KMS-11 (cell line): ENCODE data around the gene ANKRD33B.
"Not testable (repeated sequence)": the region's sequence is repeated elsewhere in the genome, so short reads cannot be mapped to it uniquely, and the experiment has no call there.

Experiments
- H2AFZ ChIP-seq: fragments of 200-600 bp; sonication (generic); 2 replicates; pipeline ENCODE4 v1.6.1; 2016; ENCODE audit warnings: antibody characterized with exemption, mixed run types, low read depth
- H3K27ac ChIP-seq: fragments of 200-600 bp; sonication (generic); 2 replicates; pipeline ENCODE4 v1.6.1; 2016; ENCODE audit warnings: mild to moderate bottlenecking, mixed run types
- H3K27me3 ChIP-seq: fragments of 200-600 bp; sonication (generic); 2 replicates; pipeline ENCODE4 v1.6.1; 2017; ENCODE audit warnings: mild to moderate bottlenecking, low read depth, mixed run types, moderate library complexity; ENCODE audit not compliant: insufficient read depth
- H3K36me3 ChIP-seq: fragments of 200-600 bp; sonication (generic); 2 replicates; pipeline ENCODE4 v1.6.1; 2017; ENCODE audit warnings: mild to moderate bottlenecking, mixed run types; ENCODE audit not compliant: insufficient read depth
- H3K4me1 ChIP-seq: fragments of 200-600 bp; sonication (generic); 2 replicates; pipeline ENCODE4 v1.6.1; 2016; ENCODE audit warnings: mild to moderate bottlenecking, low read depth, mixed run types; ENCODE audit not compliant: poor library complexity, severe bottlenecking
- H3K4me2 ChIP-seq: fragments of 200-600 bp; sonication (generic); 2 replicates; pipeline ENCODE4 v1.7.0; 2016; ENCODE audit warnings: mild to moderate bottlenecking, mixed run types
- H3K4me3 ChIP-seq: fragments of 200-600 bp; sonication (generic); IDR thresholded peaks from 2 replicates; pipeline ENCODE4 v1.6.1; 2017; ENCODE audit warnings: low read depth, low read length, mixed read lengths; ENCODE audit not compliant: insufficient read depth
- H3K79me2 ChIP-seq: fragments of 200-600 bp; sonication (generic); 2 replicates; pipeline ENCODE4 v1.6.1; 2016; ENCODE audit warnings: low read depth, mixed run types; ENCODE audit not compliant: insufficient read depth
- H3K9ac ChIP-seq: fragments of 200-600 bp; sonication (generic); 2 replicates; pipeline ENCODE4 v1.6.1; 2016; ENCODE audit warnings: mild to moderate bottlenecking, mixed run types
- H4K20me1 ChIP-seq: fragments of 200-600 bp; sonication (generic); 2 replicates; pipeline ENCODE4 v1.6.1; 2016; ENCODE audit warnings: mild to moderate bottlenecking, mixed run types; ENCODE audit not compliant: insufficient read depth
- TF ChIP-seq, protein P1 (sequence below): fragments of 200-600 bp; sonication (generic); conservative IDR thresholded peaks from 2 replicates; pipeline ENCODE4 v1.6.1; 2017; ENCODE audit warnings: low read depth, mild to moderate bottlenecking, antibody characterized with exemption, low read length, moderate library complexity, mixed read lengths

Gene ANKRD33B

DNA sequence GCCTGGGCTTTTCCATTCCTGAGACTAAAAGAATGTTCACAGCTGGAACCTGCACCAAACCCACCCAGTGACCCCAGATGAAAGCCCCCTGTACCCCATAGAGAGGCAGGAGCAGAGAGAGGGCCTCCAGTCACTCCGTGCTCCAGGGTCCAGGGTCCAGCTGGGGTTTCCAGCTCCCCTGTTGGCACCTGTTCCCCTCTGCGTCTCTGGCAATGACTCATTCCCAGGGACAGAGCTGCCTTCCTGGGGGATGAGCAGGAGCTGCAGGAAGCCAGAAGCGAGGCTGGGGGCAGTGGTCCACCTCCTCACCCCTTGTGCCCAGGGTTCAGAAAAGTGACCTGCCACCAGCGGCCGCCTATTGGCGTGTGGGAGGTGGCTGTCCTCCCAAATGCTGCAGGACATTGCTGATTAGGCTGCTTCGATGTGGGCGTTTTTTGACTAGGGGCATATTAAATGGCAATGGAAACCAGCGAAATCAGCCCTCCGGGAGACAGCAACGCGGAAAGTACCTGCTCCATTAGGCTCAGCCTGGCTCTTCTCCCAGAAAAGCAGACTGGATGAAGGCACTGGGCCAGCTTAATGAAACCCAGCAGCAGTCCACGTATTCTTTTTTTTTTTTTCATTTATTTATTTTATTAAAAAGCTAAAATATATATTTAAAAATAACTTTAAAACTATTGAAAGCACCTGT is 99.8 kb downstream of the ANKRD33B start:
- Histone ChIP-seq H4K20me1 (no peaks in the 10 kb centered on the region), H2AFZ (no peak overlapping the region), H3K4me2 (no peak overlapping the region), H3K4me1 (no peaks in the 10 kb centered on the region), H3K4me3 (no peak overlapping the region), H3K79me2 (no peaks in the 10 kb centered on the region), H3K36me3 (no peaks in the 10 kb centered on the region), H3K27ac (no peak overlapping the region), H3K9ac (no peak overlapping the region), H3K27me3 (no peaks in the 10 kb centered on the region)
- TF ChIP-seq, protein P1, sequence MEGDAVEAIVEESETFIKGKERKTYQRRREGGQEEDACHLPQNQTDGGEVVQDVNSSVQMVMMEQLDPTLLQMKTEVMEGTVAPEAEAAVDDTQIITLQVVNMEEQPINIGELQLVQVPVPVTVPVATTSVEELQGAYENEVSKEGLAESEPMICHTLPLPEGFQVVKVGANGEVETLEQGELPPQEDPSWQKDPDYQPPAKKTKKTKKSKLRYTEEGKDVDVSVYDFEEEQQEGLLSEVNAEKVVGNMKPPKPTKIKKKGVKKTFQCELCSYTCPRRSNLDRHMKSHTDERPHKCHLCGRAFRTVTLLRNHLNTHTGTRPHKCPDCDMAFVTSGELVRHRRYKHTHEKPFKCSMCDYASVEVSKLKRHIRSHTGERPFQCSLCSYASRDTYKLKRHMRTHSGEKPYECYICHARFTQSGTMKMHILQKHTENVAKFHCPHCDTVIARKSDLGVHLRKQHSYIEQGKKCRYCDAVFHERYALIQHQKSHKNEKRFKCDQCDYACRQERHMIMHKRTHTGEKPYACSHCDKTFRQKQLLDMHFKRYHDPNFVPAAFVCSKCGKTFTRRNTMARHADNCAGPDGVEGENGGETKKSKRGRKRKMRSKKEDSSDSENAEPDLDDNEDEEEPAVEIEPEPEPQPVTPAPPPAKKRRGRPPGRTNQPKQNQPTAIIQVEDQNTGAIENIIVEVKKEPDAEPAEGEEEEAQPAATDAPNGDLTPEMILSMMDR: no peak

DNA sequence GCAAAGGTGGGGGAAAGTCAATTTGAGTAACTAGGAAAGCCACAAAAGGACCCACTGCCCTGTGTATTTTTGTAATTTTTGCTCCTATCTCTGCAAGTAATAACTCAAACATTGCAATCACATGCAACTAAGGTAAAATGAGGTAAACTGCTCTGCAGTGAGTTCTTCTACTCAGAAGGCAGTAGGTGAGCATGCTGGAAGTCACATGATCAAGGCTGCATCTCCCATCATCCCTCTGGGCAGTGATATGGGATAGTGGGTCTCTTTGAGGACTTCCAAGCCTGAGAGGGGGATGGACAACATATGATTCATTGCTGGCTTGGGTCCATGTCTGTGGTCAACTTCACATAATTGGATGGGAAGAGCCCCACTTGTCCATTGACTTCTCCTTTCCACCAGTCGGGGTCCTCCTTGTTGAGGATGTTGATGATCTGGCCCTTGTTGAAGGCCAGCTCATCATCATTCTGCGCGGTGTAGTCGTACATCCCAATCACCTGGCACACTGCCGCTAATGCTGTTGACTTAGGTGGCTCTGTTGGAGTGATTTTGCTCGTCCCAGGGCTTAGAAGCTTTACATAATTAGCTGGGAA is 100.4 kb downstream of the ANKRD33B start:
- not testable (repeated sequence) for H3K4me3 ChIP-seq, H4K20me1 ChIP-seq, H2AFZ ChIP-seq, H3K79me2 ChIP-seq, H3K27me3 ChIP-seq, H3K4me2 ChIP-seq, H3K36me3 ChIP-seq, H3K4me1 ChIP-seq, H3K27ac ChIP-seq, H3K9ac ChIP-seq

DNA sequence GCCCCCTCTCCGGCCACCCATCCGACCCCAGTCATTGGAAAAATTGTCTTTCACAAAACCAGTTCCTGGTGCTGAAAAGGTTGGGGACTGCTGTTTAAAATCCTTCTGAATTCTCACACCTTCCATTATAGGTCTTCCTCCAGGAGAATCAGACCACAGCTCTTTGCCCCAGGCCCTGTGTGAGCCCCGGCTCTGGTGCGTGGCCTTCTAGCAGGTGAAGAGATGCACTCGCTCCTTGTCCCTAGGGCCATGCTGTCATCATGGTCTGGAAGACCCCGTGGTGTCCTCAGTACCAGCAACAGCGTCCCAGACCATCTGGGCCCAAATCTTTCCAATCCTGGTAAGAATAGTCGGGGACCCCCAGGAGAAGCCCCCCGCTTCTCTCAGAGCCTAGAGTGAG is 101.9 kb downstream of the ANKRD33B start:
- Histone ChIP-seq H4K20me1 (no peaks in the 10 kb centered on the region), H3K27ac (no peak overlapping the region), H3K27me3 (no peaks in the 10 kb centered on the region), H3K79me2 (no peaks in the 10 kb centered on the region), H3K4me3 (no peak overlapping the region), H2AFZ (no peak overlapping the region), H3K4me1 (no peaks in the 10 kb centered on the region), H3K36me3 (no peaks in the 10 kb centered on the region), H3K9ac (no peak overlapping the region), H3K4me2 (no peak overlapping the region)
- TF ChIP-seq, protein P1: no peak

DNA sequence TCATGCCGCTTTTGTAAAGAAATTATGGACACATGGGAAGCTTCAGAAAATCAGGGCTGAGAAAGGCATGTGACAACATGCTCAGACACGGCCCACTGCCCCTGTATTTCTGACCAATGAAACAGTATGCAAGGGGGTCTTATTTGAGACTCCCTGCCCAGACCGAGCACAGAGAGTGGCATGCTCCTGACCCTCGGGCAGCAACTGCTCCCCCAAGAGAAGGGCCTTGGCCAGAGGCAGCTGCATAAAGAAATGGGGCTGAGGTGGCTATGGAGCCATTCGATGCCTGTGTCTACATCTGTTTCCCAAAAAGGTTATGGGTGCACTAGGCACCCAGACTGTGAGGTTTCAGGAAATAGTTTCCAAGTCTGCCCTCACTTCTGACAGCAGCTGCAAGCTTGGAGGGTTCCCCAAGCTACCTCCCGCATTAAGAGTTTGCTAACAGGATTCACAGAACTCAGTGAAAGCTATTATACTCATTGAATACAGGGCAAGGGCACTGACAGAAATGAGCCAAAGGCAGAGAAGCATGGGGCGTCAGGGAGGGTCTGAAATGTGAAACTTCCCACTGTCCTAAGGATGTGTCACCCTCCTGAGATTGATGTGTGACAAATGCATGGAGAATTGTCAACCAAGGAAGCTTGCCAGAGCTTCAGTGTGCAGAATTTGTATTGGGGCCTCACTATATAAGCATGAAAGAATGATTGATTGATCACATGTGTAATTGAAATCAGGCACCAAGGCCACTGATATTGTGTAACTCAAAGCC is 102.8 kb downstream of the ANKRD33B start:
- no peaks in the 10 kb centered on the region for H4K20me1 ChIP-seq
- H3K4me1 ChIP-seq: no peaks in the 10 kb centered on the region
- no peak overlapping the region for H3K9ac ChIP-seq
- H3K27me3 ChIP-seq: no peaks in the 10 kb centered on the region
- no peak overlapping the region for H3K27ac ChIP-seq
- no peak overlapping the region for H3K4me3 ChIP-seq
- no peaks in the 10 kb centered on the region for H3K79me2 ChIP-seq
- H2AFZ ChIP-seq: no peak overlapping the region
- no peaks in the 10 kb centered on the region for H3K36me3 ChIP-seq
- H3K4me2 ChIP-seq: no peak overlapping the region
- TF ChIP-seq, protein P1: no peak
